SK-N-SH (cell line): Measurements from ENCODE around the gene MYOM1. TPM values are rescaled to one million over a fixed set of nuclear protein-coding genes. Genes with fewer than 3 reads are reported as not detected.

Source experiments
- CTCF ChIA-PET: fragments of 300-600, 350-600 bp; formaldehyde crosslinking; extraction: SDS; loops from one replicate; lab custom pipeline; 2021; lab: Yijun Ruan, JAX
- POLR2A ChIA-PET: fragments of 350-600 bp; sonication (Branson Sonifier 250); formaldehyde crosslinking; extraction: SDS; loops from one replicate; lab custom pipeline; 2020; ENCODE audit warnings: antibody characterized with exemption, inconsistent platforms; lab: Yijun Ruan, JAX
- DNase-seq: peaks from one replicate; pipeline ENCODE4 v3.0.0; 2012
- H2AFZ ChIP-seq: fragments of 200-600 bp; sonication (generic); 2 replicates; pipeline ENCODE4 v1.8.1; 2016; ENCODE audit warnings: antibody characterized with exemption, mild to moderate bottlenecking, low read depth
- H3F3A ChIP-seq: fragments of 200-600 bp; sonication (generic); replicated peaks from 2 replicates; pipeline ENCODE3; 2016; ENCODE audit warnings: antibody characterized with exemption, mild to moderate bottlenecking; ENCODE audit not compliant: insufficient read depth
- H3K27ac ChIP-seq, 2 experiments: fragments of 200-500 bp in 1 of 2; fragments of 200-600 bp in 1 of 2; sonication (Bioruptor generic) in 1 of 2; sonication (generic), shearing (Covaris generic) in 1 of 2; 2 replicates each; pipeline versions ENCODE4 v1.5.1 to v1.6.1; 2014 to 2016; ENCODE audit warnings: low read depth in 2 of 2, inconsistent platforms in 1 of 2, low read length in 1 of 2, mild to moderate bottlenecking in 1 of 2, mixed read lengths in 1 of 2
- H3K27me3 ChIP-seq: fragments of 200-600 bp; sonication (generic), shearing (Covaris generic); 2 replicates; pipeline ENCODE4 v1.6.1; 2016; ENCODE audit warnings: mixed run types; ENCODE audit not compliant: insufficient read depth
- H3K36me3 ChIP-seq, 2 experiments: fragments of 200-500 bp in 1 of 2; fragments of 200-600 bp in 1 of 2; sonication (Bioruptor generic) in 1 of 2; sonication (generic) in 1 of 2; replicated peaks in 1 of 2; 2 replicates each; pipeline versions ENCODE3 to v1.5.1; 2014 to 2016; ENCODE audit warnings: low read length in 1 of 2, mild to moderate bottlenecking in 1 of 2; ENCODE audit not compliant: insufficient read depth in 2 of 2, control insufficient read depth in 1 of 2
- H3K4me1 ChIP-seq, 2 experiments: fragments of 200-500 bp in 1 of 2; fragments of 200-600 bp in 1 of 2; sonication (Bioruptor generic) in 1 of 2; sonication (generic), shearing (Covaris generic) in 1 of 2; 2 replicates each; pipeline versions ENCODE4 v1.5.1 to v1.6.1; 2014 to 2016; ENCODE audit warnings: low read depth in 1 of 2, low read length in 1 of 2, mixed run types in 1 of 2; ENCODE audit not compliant: insufficient read depth in 2 of 2, control insufficient read depth in 1 of 2
- H3K4me2 ChIP-seq: fragments of 200-600 bp; sonication (generic), shearing (Covaris generic); 2 replicates; pipeline ENCODE4 v1.6.1; 2017; ENCODE audit warnings: mixed run types
- H3K4me3 ChIP-seq, 2 experiments: fragments of 200-500 bp in 1 of 2; fragments of 200-600 bp in 1 of 2; sonication (Bioruptor generic) in 1 of 2; sonication (generic), shearing (Covaris generic) in 1 of 2; 2 replicates each; pipeline versions ENCODE4 v1.5.1 to v1.8.1; 2014 to 2016; ENCODE audit warnings: low read depth in 2 of 2, inconsistent platforms in 1 of 2, low read length in 1 of 2, mild to moderate bottlenecking in 1 of 2, mixed read lengths in 1 of 2, moderate library complexity in 1 of 2
- H3K79me2 ChIP-seq: fragments of 200-600 bp; sonication (generic); 2 replicates; pipeline ENCODE4 v1.8.1; 2017; ENCODE audit warnings: mild to moderate bottlenecking; ENCODE audit not compliant: insufficient read depth
- H3K9ac ChIP-seq: fragments of 200-600 bp; sonication (generic); 2 replicates; pipeline ENCODE4 v1.6.1; 2017; ENCODE audit warnings: mixed run types
- H3K9me2 ChIP-seq: fragments of 200-600 bp; sonication (generic); 2 replicates; pipeline ENCODE4 v1.6.1; 2017; ENCODE audit warnings: mixed run types
- H3K9me3 ChIP-seq: fragments of 200-600 bp; sonication (generic); 2 replicates; pipeline ENCODE4 v1.6.1; 2017; ENCODE audit warnings: mixed run types, mild to moderate bottlenecking, moderate library complexity
- H4K20me1 ChIP-seq: fragments of 200-600 bp; sonication (generic); 2 replicates; pipeline ENCODE4 v1.6.1; 2017; ENCODE audit warnings: mild to moderate bottlenecking, mixed run types; ENCODE audit not compliant: insufficient read depth
- CHD2 ChIP-seq: fragments of 150-350 bp; IDR thresholded peaks from 2 replicates; pipeline ENCODE4 v1.6.1; 2018; ENCODE audit warnings: low read length; ENCODE audit not compliant: partially characterized antibody
- EP300 ChIP-seq, 2 experiments: IDR thresholded peaks; 2 replicates each; pipeline versions ENCODE4 v1.4.0 to v1.6.1; 2012; ENCODE audit warnings: borderline replicate concordance in 1 of 2, low read depth in 1 of 2, low read length in 1 of 2
- EZH2phosphoT487 ChIP-seq: fragments of 200-600 bp; sonication (generic); IDR thresholded peaks from 2 replicates; pipeline ENCODE4 v1.6.1; 2017; ENCODE audit warnings: low read depth, mixed run types, mild to moderate bottlenecking, antibody characterized with exemption, moderate library complexity, borderline replicate concordance
- FOXJ3 ChIP-seq: sonication (generic); formaldehyde crosslinking; IDR thresholded peaks from 2 replicates; pipeline ENCODE4 v1.5.1; 2020; ENCODE audit warnings: mild to moderate bottlenecking, missing genetic modification reagents
- FOXM1 ChIP-seq: IDR thresholded peaks from 2 replicates; pipeline ENCODE4 v1.4.0; 2012; ENCODE audit warnings: low read depth, mild to moderate bottlenecking
- GABPA ChIP-seq: IDR thresholded peaks from 2 replicates; pipeline ENCODE4 v1.4.0; 2012; ENCODE audit warnings: low read depth, mild to moderate bottlenecking
- IRF3 ChIP-seq: fragments of 150-350 bp; IDR thresholded peaks from 2 replicates; pipeline ENCODE4 v1.6.1; 2016; ENCODE audit warnings: mild to moderate bottlenecking, low read depth, low read length
- MEF2A ChIP-seq: IDR thresholded peaks from 2 replicates; pipeline ENCODE4 v1.4.0; 2012; ENCODE audit warnings: low read depth, borderline replicate concordance
- POLR2AphosphoS5 ChIP-seq: IDR thresholded peaks from 2 replicates; pipeline ENCODE4 v1.6.1; 2012; ENCODE audit warnings: low read depth, low read length
- RCOR1 ChIP-seq: fragments of 150-350 bp; IDR thresholded peaks from 2 replicates; pipeline ENCODE4 v1.6.1; 2017; ENCODE audit warnings: antibody characterized with exemption, low read length
- SIN3A ChIP-seq: IDR thresholded peaks from 2 replicates; pipeline ENCODE4 v1.6.1; 2012; ENCODE audit warnings: low read depth, mild to moderate bottlenecking, low read length, moderate library complexity, borderline replicate concordance
- SMC3 ChIP-seq: IDR thresholded peaks from 2 replicates; pipeline ENCODE4 v1.6.1; 2012; ENCODE audit warnings: low read depth, low read length, improper control_type of control experiment
- TAF1 ChIP-seq: IDR thresholded peaks from 2 replicates; pipeline ENCODE4 v1.6.1; 2012; ENCODE audit warnings: low read depth, mild to moderate bottlenecking, low read length, moderate library complexity, borderline replicate concordance
- WGBS: methylation state at CpG from one replicate; pipeline ENCODE4 v1.1.6; 2017; ENCODE audit warnings: low lambda C conversion rate; 5-methylcytosine and 5-hydroxymethylcytosine counted together
- polyA plus RNA-seq, 3 experiments: library from polyadenylated mRNA; depleted of rRNA; stranded (reverse); fragments of >200 nt; gene quantifications; 2 replicates each; pipeline ENCODE4 v1.2.3, GENCODE V29; 2012
- TF ChIP-seq, protein P1 (sequence below): IDR thresholded peaks from 2 replicates; pipeline ENCODE4 v1.4.0; 2012; ENCODE audit warnings: low read depth
- TF ChIP-seq, protein P2 (sequence below): IDR thresholded peaks from 2 replicates; pipeline ENCODE4 v1.4.0; 2012; ENCODE audit warnings: low read depth, borderline replicate concordance
- TF ChIP-seq, protein P3 (sequence below): fragments of 200-600 bp; sonication (generic); IDR thresholded peaks from 2 replicates; pipeline ENCODE4 v1.6.1; 2017; ENCODE audit warnings: antibody characterized with exemption, mild to moderate bottlenecking, moderate library complexity

Gene MYOM1
- polyA plus RNA-seq, 1 of the 3 experiments (the other 2 are of a cell fraction) = 0.07 TPM

GRCh38 chr18:3126457-3127097 lies 93.2 kb downstream of the MYOM1 start:
- no peak for DNase-seq
- ChIA-PET CTCF (no interaction called here), POLR2A (no interaction called here)
- no peaks in the 10 kb centered on the region for H4K20me1 ChIP-seq
- no peak overlapping the region for H3K9ac ChIP-seq
- no peaks in the 10 kb centered on the region for H3K36me3 ChIP-seq
- no peaks in the 10 kb centered on the region for H3K27me3 ChIP-seq
- WGBS = 77% methylated on average over 9 of the region's 9 CpGs
- H2AFZ ChIP-seq = no peak overlapping the region
- TF ChIP-seq FOXM1 = no peak
- no peak for TF ChIP-seq CHD2
- TF ChIP-seq POLR2AphosphoS5 = no peak
- TF ChIP-seq GABPA = no peak
- no peak for TF ChIP-seq SIN3A
- TF ChIP-seq EP300 (IDR thresholded peaks at IDR 0.05; ENCODE audit: borderline replicate concordance in 1 of 2, low read depth in 1 of 2, low read length in 1 of 2) = no peak
- TF ChIP-seq TAF1 = no peak
- TF ChIP-seq IRF3 = no peak
- TF ChIP-seq RCOR1 = no peak
- no peak for TF ChIP-seq EZH2phosphoT487
- TF ChIP-seq, protein P1, sequence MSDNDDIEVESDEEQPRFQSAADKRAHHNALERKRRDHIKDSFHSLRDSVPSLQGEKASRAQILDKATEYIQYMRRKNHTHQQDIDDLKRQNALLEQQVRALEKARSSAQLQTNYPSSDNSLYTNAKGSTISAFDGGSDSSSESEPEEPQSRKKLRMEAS = no peak
- TF ChIP-seq SMC3 = no peak
- TF ChIP-seq, protein P2, sequence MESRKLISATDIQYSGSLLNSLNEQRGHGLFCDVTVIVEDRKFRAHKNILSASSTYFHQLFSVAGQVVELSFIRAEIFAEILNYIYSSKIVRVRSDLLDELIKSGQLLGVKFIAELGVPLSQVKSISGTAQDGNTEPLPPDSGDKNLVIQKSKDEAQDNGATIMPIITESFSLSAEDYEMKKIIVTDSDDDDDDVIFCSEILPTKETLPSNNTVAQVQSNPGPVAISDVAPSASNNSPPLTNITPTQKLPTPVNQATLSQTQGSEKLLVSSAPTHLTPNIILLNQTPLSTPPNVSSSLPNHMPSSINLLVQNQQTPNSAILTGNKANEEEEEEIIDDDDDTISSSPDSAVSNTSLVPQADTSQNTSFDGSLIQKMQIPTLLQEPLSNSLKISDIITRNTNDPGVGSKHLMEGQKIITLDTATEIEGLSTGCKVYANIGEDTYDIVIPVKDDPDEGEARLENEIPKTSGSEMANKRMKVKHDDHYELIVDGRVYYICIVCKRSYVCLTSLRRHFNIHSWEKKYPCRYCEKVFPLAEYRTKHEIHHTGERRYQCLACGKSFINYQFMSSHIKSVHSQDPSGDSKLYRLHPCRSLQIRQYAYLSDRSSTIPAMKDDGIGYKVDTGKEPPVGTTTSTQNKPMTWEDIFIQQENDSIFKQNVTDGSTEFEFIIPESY = no peak
- TF ChIP-seq MEF2A = no peak
- TF ChIP-seq, protein P3, sequence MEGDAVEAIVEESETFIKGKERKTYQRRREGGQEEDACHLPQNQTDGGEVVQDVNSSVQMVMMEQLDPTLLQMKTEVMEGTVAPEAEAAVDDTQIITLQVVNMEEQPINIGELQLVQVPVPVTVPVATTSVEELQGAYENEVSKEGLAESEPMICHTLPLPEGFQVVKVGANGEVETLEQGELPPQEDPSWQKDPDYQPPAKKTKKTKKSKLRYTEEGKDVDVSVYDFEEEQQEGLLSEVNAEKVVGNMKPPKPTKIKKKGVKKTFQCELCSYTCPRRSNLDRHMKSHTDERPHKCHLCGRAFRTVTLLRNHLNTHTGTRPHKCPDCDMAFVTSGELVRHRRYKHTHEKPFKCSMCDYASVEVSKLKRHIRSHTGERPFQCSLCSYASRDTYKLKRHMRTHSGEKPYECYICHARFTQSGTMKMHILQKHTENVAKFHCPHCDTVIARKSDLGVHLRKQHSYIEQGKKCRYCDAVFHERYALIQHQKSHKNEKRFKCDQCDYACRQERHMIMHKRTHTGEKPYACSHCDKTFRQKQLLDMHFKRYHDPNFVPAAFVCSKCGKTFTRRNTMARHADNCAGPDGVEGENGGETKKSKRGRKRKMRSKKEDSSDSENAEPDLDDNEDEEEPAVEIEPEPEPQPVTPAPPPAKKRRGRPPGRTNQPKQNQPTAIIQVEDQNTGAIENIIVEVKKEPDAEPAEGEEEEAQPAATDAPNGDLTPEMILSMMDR = no peak
- TF ChIP-seq FOXJ3 (CRISPR knock-in tag) = no peak
- H3K4me2 ChIP-seq = no peak overlapping the region
- H3F3A ChIP-seq = no peaks in the 10 kb centered on the region
- no peak overlapping the region for H3K27ac ChIP-seq
- no peaks in the 10 kb centered on the region for H3K9me3 ChIP-seq
- no peak overlapping the region for H3K4me3 ChIP-seq
- no peaks in the 10 kb centered on the region for H3K79me2 ChIP-seq
- H3K4me1 ChIP-seq = peaks cover 0 to 2% of the 10 kb centered on the region in 2 experiments; a peak in 2 of 4 replicates
- no peaks in the 10 kb centered on the region for H3K9me2 ChIP-seq
